ENCODE results near the gene TXNDC11.

- TF ChIP-seq POLR2AphosphoS5 (IDR thresholded peaks at IDR 0.05; ENCODE audit: low read depth, low read length): no peak
- no peak for TF ChIP-seq POLR2A (IDR thresholded peaks at IDR 0.05; ENCODE audit: low read depth, low read length)
- TF ChIP-seq TAF1 (IDR thresholded peaks at IDR 0.05; ENCODE audit: low read depth, low read length): no peak
- no peak for TF ChIP-seq POU2F2 (IDR thresholded peaks at IDR 0.05; ENCODE audit: low read depth, low read length)
Observed at GRCh38 chr16:11667824-11668622, 74.6 kb downstream of the TXNDC11 start, which contains the start of gene SNN.

Data from GM12891 (cell line).